Smooth muscle cell (in vitro differentiated cells): Measurements from ENCODE around the gene TMEM174. TPM values are rescaled to one million over a fixed set of nuclear protein-coding genes. Genes with fewer than 3 reads are reported as not detected.

Experiments used
- DNase-seq: peaks from one replicate; lab custom pipeline; 2025; ENCODE audit not compliant: unreplicated experiment; lab: John Stamatoyannopoulos, UW
- H2AFZ ChIP-seq: fragments of 200-600 bp; sonication (generic); 2 replicates; pipeline ENCODE4 v1.6.0; 2016; ENCODE audit warnings: antibody characterized with exemption, low read depth, mild to moderate bottlenecking
- H3F3A ChIP-seq: fragments of 200-600 bp; sonication (generic); 2 replicates; pipeline ENCODE4 v1.6.0; 2017; ENCODE audit warnings: antibody characterized with exemption, low read depth
- H3K27ac ChIP-seq: fragments of 200-600 bp; sonication (generic); 2 replicates; pipeline ENCODE4 v1.5.1; 2016; ENCODE audit warnings: low read depth, mild to moderate bottlenecking
- H3K27me3 ChIP-seq: fragments of 200-600 bp; sonication (generic); 2 replicates; pipeline ENCODE4 v1.6.1; 2016; ENCODE audit warnings: low read depth, mild to moderate bottlenecking
- H3K36me3 ChIP-seq: fragments of 200-600 bp; sonication (generic); 2 replicates; pipeline ENCODE4 v1.5.1; 2016; ENCODE audit warnings: low read depth
- H3K4me1 ChIP-seq: fragments of 200-600 bp; sonication (generic); 2 replicates; pipeline ENCODE4 v1.5.1; 2016; ENCODE audit warnings: low read depth
- H3K4me2 ChIP-seq: fragments of 200-600 bp; sonication (generic); 2 replicates; pipeline ENCODE4 v1.6.0; 2016; ENCODE audit warnings: mild to moderate bottlenecking
- H3K4me3 ChIP-seq: fragments of 200-600 bp; sonication (generic); 2 replicates; pipeline ENCODE4 v1.5.1; 2016; ENCODE audit warnings: mild to moderate bottlenecking
- H3K79me2 ChIP-seq: fragments of 200-600 bp; sonication (generic); 2 replicates; pipeline ENCODE4 v1.6.0; 2016; ENCODE audit warnings: low read depth, mild to moderate bottlenecking
- H3K9ac ChIP-seq: fragments of 200-600 bp; sonication (generic); 2 replicates; pipeline ENCODE4 v1.6.0; 2016; ENCODE audit warnings: low read depth
- H3K9me3 ChIP-seq: fragments of 200-600 bp; sonication (generic); replicated peaks from 2 replicates; pipeline ENCODE4 v1.5.1; 2016; ENCODE audit warnings: low read depth
- H4K20me1 ChIP-seq: fragments of 200-600 bp; sonication (generic); 2 replicates; pipeline ENCODE4 v1.6.0; 2016; ENCODE audit warnings: low read depth
- CTCF ChIP-seq: fragments of 200-600 bp; sonication (generic); IDR thresholded peaks from 2 replicates; pipeline ENCODE4 v1.5.1; 2017; ENCODE audit warnings: borderline replicate concordance, mild to moderate bottlenecking, antibody characterized with exemption; ENCODE audit not compliant: insufficient read depth, poor library complexity, severe bottlenecking
- WGBS: methylation state at CpG from one replicate; pipeline ENCODE4 v1.1.7; 2016; ENCODE audit warnings: low lambda C conversion rate; 5-methylcytosine and 5-hydroxymethylcytosine counted together
- polyA plus RNA-seq: library from polyadenylated mRNA; unstranded; fragments of >200 nt; fragmentation: Nextera tagmentation; extraction: Ambion mirVana; gene quantifications from 2 replicates; pipeline ENCODE4 v1.2.1, GENCODE V29; 2016
- total RNA-seq: library from RNA; depleted of rRNA; stranded (reverse); fragments of >200 nt; gene quantifications from 2 replicates; pipeline ENCODE4 v1.2.3, GENCODE V29; 2014

The TMEM174 gene
- total and polyA plus RNA-seq, 2 experiments from 2014 or later = not detected

- peaks cover 42% of the 10 kb centered on the region for H3K27me3 ChIP-seq
- H3K27ac ChIP-seq = no peak overlapping the region
- H3K79me2 ChIP-seq = no peaks in the 10 kb centered on the region
- WGBS = 58% methylated on average over 6 of the region's 6 CpGs
- peaks cover 6% of the 10 kb centered on the region for H3K4me1 ChIP-seq
- no peak for TF ChIP-seq CTCF
- no peaks in the 10 kb centered on the region for H3K36me3 ChIP-seq
- no peak overlapping the region for H3K4me2 ChIP-seq
- H3K9me3 ChIP-seq = no peaks in the 10 kb centered on the region
- no peaks in the 10 kb centered on the region for H4K20me1 ChIP-seq
- no peak overlapping the region for H3K4me3 ChIP-seq
- no peaks in the 10 kb centered on the region for H3F3A ChIP-seq
- no peak for DNase-seq
- no peak overlapping the region for H3K9ac ChIP-seq
- H2AFZ ChIP-seq = no peak overlapping the region
Observed at GRCh38 chr5:73213566-73213998, 40.6 kb downstream of the TMEM174 start.

GRCh38 chr5:73214306-73214705 lies 41.3 kb downstream of the TMEM174 start:
- Histone ChIP-seq H2AFZ (no peak overlapping the region), H3K4me1 (peaks cover 6% of the 10 kb centered on the region), H3K79me2 (no peaks in the 10 kb centered on the region), H3K27me3 (peaks cover 44% of the 10 kb centered on the region), H3K4me2 (no peak overlapping the region), H4K20me1 (no peaks in the 10 kb centered on the region), H3K9ac (no peak overlapping the region), H3K4me3 (no peak overlapping the region), H3K9me3 (no peaks in the 10 kb centered on the region), H3K36me3 (no peaks in the 10 kb centered on the region), H3F3A (no peaks in the 10 kb centered on the region), H3K27ac (no peak overlapping the region)
- no peak for DNase-seq
- WGBS = 36% methylated on average over 4 of the region's 4 CpGs
- TF ChIP-seq CTCF = no peak

DNA sequence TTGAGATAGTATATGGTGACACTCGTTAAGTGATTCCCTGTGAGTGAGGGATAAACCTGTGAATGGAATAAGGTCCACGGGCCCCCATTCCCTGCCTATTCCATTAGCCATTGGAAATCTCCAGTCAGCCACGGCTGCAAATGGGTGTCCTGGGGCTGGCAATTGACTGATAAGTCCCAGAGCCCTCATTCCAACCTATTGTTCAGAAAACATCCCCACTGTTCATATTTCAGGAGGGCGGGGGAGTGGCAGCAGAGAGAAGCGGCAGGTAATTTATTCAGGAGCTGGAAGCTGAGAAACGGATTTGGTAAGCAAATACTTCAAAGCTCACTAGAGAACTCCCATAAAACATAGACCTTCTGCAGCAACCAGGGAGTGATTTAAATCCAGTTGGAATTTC lies 42.0 kb downstream of the TMEM174 start:
- H3K4me2 ChIP-seq = no peak overlapping the region
- peaks cover 6% of the 10 kb centered on the region for H3K4me1 ChIP-seq
- no peak for DNase-seq
- no peak overlapping the region for H3K4me3 ChIP-seq
- H2AFZ ChIP-seq = no peak overlapping the region
- TF ChIP-seq CTCF = no peak
- H3K27ac ChIP-seq = no peak overlapping the region
- H3K27me3 ChIP-seq = peaks cover 44% of the 10 kb centered on the region
- H4K20me1 ChIP-seq = no peaks in the 10 kb centered on the region
- no peaks in the 10 kb centered on the region for H3F3A ChIP-seq
- H3K79me2 ChIP-seq = no peaks in the 10 kb centered on the region
- no peak overlapping the region for H3K9ac ChIP-seq
- H3K9me3 ChIP-seq = no peaks in the 10 kb centered on the region
- H3K36me3 ChIP-seq = no peaks in the 10 kb centered on the region
- WGBS = 23% methylated on average over 6 of the region's 6 CpGs

DNA sequence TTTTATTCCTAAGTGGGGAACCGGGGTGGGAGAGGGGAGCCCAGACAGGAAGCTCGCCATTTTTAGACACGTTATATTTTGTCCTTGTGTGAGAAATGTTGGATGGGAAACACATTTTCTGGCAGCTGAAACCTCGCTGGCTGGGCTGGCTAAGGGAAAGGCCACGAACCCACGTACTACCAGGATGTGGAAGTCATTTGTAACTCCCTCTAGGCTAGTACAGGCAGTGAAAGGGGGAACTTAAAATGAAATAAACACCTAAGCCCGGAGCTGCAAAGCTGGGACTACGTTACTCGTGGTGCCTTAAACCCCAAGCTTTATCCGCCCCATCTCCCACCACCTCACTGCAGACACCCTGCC lies 42.5 kb downstream of the TMEM174 start:
- no peak overlapping the region for H3K27ac ChIP-seq
- no peaks in the 10 kb centered on the region for H3K9me3 ChIP-seq
- no peak overlapping the region for H3K9ac ChIP-seq
- H3K4me1 ChIP-seq = peaks cover 6% of the 10 kb centered on the region
- H3K4me3 ChIP-seq = peak overlapping the region; percentile 40
- peaks cover 44% of the 10 kb centered on the region for H3K27me3 ChIP-seq
- no peaks in the 10 kb centered on the region for H4K20me1 ChIP-seq
- no peaks in the 10 kb centered on the region for H3K36me3 ChIP-seq
- DNase-seq = no peak
- no peak for TF ChIP-seq CTCF
- H3K4me2 ChIP-seq = peak overlapping the region; percentile 83
- H3F3A ChIP-seq = no peaks in the 10 kb centered on the region
- 20% methylated on average over 10 of the region's 10 CpGs for WGBS
- H2AFZ ChIP-seq = peak overlapping the region; percentile 20
- no peaks in the 10 kb centered on the region for H3K79me2 ChIP-seq
